GM12892 (cell line): Measurements from ENCODE around the gene ABHD2.

ENCODE experiments used
- DNase-seq: peaks from one replicate; pipeline ENCODE4 v3.0.0; 2011; ENCODE audit not compliant: insufficient read length
- FAIRE-seq: peaks from 2 replicates; lab custom pipeline; 2011; peaks lifted over from hg19 to GRCh38; lab: Jason Lieb, UNC
- POLR2A ChIP-seq: IDR thresholded peaks from 2 replicates; pipeline ENCODE4 v1.6.1; 2011; ENCODE audit warnings: low read depth, low read length, control low read depth
- POLR2AphosphoS5 ChIP-seq: IDR thresholded peaks from 2 replicates; pipeline ENCODE4 v1.6.1; 2011; ENCODE audit warnings: low read depth, low read length, control low read depth
- TAF1 ChIP-seq: IDR thresholded peaks from 2 replicates; pipeline ENCODE4 v1.6.1; 2011; ENCODE audit warnings: low read depth, mild to moderate bottlenecking, control low read depth, low read length, borderline replicate concordance

Gene ABHD2

DNA sequence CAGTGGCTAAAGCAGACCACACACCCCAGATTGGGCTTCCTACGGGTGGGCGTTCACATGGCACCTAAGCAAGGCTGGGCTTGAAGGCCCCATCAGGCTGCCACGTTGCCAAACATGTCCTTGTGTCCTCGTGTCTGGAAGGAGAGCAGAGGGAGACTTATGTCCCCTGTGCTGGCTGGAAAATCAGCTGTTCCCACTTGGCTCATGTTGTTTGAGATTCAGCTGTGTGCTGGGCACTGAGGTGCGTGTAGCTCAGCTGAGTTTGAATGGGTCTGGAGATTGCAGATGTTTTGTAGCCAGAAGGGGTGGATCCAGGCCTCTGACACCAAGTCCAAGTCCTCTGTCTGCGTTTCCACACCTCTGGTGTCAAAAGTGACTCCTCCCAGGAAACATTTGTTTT lies 98.5 kb downstream of the ABHD2 start:
- no peak for FAIRE-seq

DNA sequence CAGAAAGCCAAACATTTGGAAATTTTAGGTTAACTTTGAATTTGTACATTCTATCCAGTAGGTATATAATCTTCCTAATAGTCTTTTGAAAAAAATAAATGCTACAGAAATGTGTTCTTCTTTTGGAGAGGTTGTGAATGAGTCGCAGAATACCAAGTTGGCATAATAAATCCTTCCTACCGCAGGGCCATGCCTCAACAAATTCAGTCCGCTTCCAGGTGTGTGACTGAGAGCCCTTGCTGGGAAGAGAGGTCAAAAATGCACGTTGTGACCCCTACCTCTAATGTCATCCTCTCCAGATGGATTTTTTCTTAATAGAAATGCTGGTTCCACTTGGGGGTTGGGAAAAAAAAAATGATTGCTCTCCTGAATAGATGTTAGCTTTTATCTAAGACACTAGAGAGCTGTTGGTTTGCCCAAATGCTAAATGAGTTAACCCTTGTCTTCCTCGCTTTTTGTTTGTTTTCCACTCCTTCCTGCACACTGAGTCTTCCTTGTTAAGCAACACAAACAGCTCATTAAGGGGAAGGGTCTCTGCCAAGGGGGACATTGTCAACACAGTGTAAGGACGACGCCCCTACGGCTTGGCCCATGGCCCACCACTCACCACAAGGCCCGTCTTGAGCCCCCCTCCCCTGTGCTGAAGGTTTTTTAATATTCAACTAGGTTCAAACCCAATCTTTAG lies 99.2 kb downstream of the ABHD2 start:
- no peak for TF ChIP-seq TAF1
- TF ChIP-seq POLR2AphosphoS5, result no peak
- TF ChIP-seq POLR2A, result no peak
- FAIRE-seq (no peak), DNase-seq (no peak)

More for the DNA sequence above, 98.5 kb downstream of the ABHD2 start:
- no peak for TF ChIP-seq POLR2A
- no peak for DNase-seq

DNA sequence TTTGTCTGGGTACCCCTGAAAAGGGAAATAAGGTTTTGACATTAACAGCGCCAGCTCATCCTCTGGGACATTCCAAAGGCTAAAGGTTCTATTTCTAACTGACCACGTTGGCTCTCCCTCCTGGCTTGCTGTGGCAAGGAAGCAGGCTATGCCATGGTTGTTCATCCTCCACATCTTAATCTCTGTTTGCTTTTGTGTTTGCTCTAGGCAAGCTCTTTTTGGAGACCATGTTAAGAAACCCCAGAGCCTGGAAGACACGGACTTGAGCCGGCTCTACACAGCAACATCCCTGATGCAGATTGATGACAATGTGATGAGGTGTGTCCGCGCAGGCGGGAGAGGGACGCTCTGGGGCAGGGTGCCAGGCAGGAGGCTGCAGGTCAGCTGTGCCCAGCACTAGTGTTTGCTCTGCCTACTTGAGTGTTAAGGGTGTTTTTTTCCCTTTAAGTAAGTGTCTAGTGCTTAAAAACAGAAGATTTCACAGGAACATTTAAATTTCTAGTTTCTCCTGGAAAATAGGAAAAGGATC lies 99.8 kb downstream of the ABHD2 start:
- FAIRE-seq (no peak), DNase-seq (no peak)
- TF ChIP-seq POLR2A (no peak), POLR2AphosphoS5 (no peak), TAF1 (no peak)

DNA sequence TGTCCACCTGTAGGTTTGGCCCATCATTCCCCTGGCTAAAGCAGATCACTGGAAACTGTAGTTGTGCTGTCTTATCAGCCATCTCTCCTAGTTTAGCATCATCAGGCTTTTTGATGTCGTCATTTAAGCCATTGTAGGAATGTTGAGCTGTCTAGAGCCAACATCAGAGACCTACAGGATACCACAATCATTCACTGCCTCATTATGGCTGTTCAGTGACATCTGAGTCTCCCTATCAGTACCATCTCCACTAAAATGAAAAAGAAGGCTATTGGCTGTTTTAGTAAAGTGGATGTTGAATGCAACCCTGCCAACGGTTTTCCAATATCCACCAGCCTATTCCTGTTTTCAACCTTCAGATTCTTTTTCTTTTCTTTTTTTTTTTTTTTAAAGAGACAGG lies 103.9 kb downstream of the ABHD2 start:
- FAIRE-seq (no peak), DNase-seq (no peak)
- TF ChIP-seq POLR2A (no peak), POLR2AphosphoS5 (no peak), TAF1 (no peak)

DNA sequence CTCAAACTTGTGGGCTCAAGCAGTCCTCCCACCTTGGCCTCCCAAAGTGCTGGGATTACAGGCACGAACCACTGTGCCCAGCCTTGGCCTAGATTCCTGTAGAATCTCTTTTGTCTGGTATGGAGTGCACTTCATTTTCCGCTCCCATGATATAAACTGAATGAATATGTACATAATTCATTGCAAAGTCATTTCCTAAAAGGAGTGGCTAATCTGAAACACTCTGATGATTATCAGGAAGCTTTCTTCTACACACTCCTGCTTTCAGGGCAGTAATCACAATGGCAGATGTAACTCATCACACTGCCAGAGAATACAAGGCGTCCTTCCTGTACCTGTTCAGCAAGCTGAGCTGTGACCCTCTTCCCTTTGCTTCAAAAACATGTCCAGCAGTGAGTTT lies 104.5 kb downstream of the ABHD2 start:
- DNase-seq, result no peak
- TF ChIP-seq POLR2AphosphoS5, result no peak
- no peak for TF ChIP-seq POLR2A
- no peak for TF ChIP-seq TAF1
- FAIRE-seq, result no peak

DNA sequence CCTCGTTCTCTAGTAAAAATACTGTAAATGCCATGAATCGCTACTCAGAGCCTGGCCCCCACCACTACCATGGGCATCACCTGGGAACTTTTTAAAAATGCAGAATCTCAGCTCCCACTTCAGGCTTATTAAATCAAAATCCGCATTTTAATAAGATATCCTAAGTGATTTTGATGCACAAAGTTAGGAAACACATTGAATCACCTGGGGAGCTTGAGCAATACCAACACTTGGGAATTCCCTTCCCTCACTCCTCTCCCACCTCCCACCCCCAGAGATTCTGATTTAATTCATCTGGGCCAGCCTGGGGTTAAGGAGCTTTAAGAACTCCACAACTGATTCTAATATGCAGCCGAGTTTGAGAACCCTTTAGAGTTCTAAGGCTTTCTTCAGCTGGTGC lies 106.4 kb downstream of the ABHD2 start:
- TF ChIP-seq TAF1 (no peak), POLR2AphosphoS5 (no peak), POLR2A (no peak)
- no peak for FAIRE-seq
- DNase-seq, result no peak

DNA sequence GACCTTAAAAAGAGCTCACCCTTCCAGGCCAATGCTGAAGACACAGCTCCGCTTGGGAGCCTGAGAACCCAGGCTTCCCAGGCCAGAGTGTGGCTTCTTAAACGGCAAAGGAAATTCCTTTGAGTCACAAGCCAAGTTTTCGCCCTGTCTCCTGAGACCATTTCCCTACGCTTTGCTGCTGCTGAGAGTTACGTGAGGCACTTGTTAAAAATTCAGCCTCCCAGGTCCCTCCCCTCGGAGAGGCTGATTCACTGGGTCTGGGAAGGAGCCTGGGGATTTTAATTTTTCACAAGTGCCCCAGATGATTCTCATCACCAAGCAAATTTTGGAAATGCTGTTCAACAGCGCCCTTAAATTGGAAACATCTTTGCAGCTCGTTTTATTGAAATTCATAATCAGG lies 107.6 kb downstream of the ABHD2 start:
- DNase-seq (no peak), FAIRE-seq (no peak)
- no peak for TF ChIP-seq POLR2A
- TF ChIP-seq TAF1, result no peak
- TF ChIP-seq POLR2AphosphoS5, result no peak

DNA sequence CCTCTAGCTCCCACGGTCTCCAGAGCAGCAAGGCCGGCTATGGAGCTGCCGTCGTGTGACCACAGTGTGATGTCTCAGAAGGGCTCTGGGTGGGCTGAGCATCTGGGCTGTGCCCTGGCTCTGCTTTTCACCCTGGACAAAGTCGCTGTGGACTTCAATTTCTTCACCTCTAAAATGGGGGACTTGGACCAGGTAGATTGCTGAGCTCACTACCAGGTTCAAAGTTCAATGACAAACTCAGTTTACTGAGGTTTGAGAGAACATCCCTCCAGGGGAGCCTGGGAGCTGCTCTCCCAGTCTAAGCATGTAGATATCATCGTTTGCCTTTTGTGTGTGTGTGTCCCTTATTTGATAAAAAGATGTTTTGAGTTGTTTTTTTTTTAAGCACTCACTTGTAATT lies 108.0 kb downstream of the ABHD2 start:
- no peak for DNase-seq
- no peak for FAIRE-seq
- no peak for TF ChIP-seq POLR2A
- no peak for TF ChIP-seq TAF1
- TF ChIP-seq POLR2AphosphoS5, result no peak

DNA sequence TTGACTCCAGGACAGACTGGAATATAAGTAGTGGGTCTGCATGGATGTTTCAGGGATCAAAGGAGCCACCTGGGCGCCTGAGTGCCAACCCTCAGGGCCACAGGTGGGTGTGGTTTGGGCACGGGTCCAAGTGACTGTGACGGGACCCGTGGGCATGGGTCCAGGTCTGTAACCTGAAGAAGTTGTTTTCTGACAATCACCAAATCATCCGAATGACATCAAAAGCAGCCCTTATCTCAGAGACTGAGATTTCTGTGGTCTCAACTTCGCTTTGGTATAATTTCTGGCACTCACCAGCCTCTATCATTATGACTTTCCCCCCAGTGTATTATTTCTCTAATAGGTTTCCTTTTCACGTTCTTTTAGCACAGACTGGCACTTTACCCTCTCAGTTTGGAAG lies 108.7 kb downstream of the ABHD2 start:
- FAIRE-seq, result no peak
- no peak for TF ChIP-seq TAF1
- no peak for TF ChIP-seq POLR2A
- no peak for TF ChIP-seq POLR2AphosphoS5
- DNase-seq, result no peak

DNA sequence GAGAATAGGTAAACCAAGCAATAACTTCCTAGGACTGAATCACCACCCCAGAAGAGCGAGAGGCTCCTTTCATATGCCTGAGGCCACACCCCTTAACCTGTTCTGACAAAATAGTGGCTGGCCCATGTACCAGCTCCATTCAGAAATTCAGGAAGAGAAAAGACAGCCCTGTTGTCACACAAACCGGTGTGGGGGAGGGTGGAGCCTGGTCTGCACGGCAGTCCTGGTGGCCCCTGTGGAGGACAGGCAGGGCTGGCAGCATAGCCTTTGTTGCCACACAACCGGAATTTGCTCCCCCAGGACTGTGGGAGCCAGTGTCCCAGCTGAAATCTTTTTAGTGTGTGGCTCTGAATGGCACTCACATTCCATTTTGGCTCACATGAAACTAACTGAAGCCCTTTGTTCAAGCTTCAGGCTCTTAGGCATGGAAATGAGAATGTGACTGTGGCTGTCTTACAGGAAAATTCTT lies 109.3 kb downstream of the ABHD2 start:
- DNase-seq (no peak), FAIRE-seq (no peak)
- no peak for TF ChIP-seq POLR2A
- TF ChIP-seq TAF1, result no peak
- TF ChIP-seq POLR2AphosphoS5, result no peak

DNA sequence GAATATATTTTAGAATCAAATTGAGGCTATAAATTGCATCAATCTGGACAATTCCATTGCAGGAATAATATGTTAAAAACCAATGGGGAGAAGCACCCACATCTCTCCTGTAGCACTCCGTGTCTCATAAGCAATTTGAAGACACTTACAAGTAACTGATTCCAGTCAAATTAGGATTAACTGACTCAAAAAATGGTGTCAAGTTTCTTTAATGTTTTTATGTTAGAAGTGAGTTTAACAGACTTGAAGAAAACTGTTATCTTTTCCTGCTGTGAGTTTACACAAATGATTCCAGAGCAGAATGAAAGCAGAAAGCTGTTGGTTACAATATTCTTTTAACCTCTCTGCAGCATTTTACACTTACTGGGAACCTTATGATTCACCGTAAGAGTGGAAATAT lies 109.9 kb downstream of the ABHD2 start:
- DNase-seq, result no peak
- TF ChIP-seq TAF1 (no peak), POLR2A (no peak), POLR2AphosphoS5 (no peak)
- FAIRE-seq, result no peak

DNA sequence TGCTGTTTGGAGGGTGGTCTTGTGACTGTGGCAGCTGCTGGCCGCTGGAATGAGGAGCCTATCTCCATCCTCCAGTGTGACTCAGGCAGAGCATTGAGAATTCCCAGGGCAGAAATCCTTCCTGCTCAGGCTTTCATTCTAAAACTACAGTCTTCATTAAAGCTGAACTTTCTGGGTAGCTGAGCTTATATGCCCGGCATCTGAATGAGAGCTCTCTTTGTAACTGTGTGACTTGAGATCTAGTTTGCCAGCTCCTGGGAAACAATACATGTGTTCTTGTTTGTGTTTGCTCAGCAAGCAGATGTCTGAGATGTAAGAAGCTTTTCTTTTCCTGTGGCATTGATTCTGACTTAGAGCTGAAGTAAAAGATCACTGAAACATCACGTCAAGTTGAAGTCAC lies 110.7 kb downstream of the ABHD2 start:
- FAIRE-seq, result no peak
- no peak for DNase-seq
- no peak for TF ChIP-seq TAF1
- TF ChIP-seq POLR2AphosphoS5, result no peak
- no peak for TF ChIP-seq POLR2A
